HG03135 (cell line): ENCODE data around the gene OPTN.
"Not testable (repeated sequence)": the region's sequence is repeated elsewhere in the genome, so short reads cannot be mapped to it uniquely, and the experiment has no call there.

ENCODE experiments used
- ATAC-seq: cut with Tn5 transposase; IDR thresholded peaks from one replicate; pipeline ENCODE4 v1.9.1; 2021; ENCODE audit warnings: mild to moderate bottlenecking, moderate library complexity; ENCODE audit not compliant: unreplicated experiment

Gene OPTN

DNA sequence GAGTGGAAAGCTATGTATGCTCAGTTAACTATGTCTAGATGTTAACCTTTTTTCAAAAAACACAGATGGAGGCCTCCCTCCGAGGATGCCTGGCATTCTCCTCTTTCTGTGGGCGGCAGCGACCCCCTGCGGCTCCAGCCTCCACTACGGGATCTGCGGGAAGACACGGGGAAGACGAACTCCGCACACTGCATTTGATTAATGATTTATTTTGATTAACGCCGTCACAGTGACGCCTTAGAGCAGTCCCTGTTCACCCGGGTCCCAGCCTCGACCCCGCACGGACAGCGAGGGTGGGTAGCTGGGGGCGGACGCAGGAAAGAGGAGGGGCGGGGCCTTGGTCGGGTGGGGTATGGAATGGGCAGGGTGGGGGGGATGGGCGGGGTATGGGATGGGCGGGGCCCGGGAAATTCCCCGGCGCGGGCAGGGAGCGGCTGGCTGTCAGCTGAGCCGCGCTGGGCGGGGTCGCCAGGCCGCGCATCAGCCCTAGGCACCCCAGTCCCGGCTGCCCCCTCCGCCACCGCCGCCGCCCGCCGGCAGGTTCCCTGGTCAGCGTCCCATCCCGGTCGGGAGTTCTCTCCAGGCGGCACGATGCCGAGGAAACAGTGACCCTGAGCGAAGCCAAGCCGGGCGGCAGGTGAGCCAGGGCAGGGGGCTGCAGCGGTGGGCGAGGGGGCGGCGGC, at the start of gene OPTN:
TSS of gene OPTN (plus strand) at position 498 of the 683 bp plus-strand sequence. CDS start 8,960 bp downstream, outside the sequence.
- peak; percentile 51 for ATAC-seq

DNA sequence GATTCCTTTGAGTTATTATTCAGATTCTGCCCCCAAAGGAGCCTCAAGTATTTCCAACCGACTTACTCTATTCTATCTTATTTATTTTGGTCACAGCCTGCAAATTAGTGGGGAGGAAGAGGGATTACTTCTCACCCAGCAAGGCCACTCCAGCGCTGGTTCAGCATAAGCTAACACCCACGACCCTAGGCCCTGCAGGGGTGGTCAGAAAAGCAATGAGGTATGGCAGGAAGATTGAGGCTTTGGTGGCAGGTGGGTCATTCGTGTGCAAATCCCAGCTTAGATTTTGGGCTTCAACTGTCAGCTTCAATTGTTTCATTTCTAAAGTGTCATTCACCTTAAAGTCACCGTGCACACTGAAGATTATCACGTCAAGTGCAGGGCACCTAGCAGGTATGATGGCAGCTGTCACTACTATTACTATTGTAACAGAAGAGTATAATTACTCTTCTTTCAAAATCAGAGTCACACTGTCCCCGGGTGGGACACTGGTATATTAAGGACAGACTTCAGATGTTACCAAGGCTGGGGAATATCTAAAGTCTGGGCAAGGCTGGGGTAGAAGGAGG, 48.8 kb upstream of the OPTN start:
- ATAC-seq: no peak

DNA sequence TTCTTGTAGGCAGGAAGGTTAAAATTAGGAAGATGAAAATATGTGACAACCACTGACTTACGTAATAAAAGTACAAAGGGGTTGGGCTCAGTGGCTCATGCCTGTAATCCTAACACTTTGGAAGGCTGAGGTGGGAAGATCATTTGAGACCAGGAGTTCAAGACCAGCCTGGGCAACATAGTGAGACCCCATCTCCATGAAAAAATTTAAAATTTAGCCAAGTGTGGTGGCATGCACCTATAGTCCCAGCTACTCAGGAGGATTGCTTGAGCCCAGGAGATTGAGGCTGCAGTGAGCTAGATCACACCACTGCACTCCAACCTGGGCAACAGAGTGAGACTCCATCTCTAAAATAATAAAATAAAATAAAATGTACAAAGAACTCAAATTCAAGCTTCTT, 46.8 kb upstream of the OPTN start:
- not testable (repeated sequence) for ATAC-seq

DNA sequence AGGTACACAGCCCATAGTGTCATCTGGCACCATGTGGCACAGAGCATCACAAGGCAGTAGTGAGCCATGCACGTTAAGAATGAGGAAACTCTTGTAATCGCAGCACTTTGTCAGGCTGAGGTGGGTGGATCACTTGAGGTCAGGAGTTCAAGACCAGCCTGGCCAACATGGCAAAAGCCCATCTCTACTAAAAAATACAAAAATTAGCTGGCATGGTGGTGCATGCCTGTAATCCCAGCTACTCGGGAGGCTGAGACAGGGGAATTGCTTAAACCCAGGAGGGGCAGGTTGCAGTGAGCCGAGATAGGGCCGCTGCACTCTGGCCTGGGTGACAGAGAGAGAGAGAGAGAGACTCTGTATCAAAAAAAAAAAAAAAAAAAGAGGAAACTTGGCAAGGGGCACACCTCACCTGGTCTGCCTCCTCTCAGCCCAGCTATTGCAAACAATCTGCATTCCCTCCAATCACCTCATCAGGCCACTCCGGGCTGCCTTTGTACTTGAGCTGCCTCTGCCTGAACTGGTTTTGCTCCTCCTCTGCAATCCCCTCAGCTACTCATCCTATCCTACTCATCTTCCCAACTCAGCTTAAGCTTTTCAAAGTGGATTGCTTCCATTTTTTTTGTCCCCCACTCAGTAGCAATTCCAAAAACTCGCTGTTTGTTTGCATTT, 46.0 kb upstream of the OPTN start:
- no peak for ATAC-seq

DNA sequence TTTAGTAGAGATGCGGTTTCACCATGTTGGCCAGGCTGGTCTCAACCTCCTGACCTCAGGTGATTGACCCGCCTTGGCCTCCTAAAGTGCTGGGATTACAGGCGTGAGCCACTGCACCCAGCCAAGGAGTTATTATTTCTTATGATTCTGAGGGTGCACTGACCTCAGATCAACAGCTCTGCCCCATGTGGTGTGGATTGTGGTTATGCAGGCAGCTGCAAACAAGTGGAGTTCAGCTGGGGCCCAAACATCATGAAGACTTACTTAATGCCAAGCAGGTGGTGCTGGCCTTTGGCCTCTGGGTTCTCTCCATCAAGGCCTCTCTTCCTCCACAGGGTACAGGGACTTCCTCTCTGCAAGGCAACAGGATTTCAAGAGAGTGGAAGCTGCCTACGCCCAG, 45.1 kb upstream of the OPTN start:
- no peak for ATAC-seq

DNA sequence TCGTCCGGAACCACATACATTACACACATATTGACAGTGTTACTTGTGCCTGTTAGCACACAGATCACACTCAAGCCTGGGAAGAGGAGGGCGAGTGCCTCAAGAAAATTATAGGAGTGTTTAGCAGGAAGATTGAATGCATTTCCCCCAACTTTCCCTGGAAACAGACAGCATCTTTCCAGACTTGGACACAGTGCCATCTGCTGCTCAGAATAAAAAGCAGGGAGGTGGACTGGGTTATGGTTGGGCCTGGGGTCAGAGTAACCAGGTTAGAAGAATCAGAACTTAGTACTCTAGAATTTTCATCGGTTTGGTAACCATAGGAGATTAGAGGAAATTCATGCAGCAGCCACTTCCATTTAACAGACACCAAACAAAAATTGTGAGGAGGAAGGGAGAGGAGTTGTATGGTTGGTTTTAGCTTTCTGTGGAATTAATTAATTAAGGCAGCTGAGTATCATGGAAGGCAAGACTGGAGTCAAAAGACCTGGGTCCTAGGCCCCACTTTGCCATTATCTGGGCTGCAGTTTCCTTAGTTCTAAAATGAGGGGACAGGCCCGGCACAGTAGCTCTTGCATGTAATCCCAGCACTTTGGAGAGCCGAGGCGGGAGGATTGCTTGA, 43.4 kb upstream of the OPTN start:
- no peak for ATAC-seq

DNA sequence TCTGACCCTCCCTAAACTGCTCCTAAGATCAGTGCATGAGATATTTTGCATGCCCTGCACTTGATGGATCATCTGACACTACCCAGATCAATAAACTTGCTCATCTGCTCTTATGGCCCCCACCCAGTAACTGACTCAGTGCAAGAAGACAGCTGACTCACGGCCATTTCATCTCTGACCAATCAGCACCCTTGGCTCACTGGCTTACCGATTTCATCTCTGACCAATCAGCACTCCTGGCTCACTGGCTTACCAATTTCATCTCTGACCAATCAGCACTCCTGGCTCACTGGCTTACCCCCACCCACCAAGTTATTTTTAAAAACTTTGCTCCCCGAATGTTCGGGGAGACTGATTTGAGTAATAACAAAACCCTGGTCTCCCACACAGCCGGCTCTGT, 37.2 kb upstream of the OPTN start:
- ATAC-seq: no peak

DNA sequence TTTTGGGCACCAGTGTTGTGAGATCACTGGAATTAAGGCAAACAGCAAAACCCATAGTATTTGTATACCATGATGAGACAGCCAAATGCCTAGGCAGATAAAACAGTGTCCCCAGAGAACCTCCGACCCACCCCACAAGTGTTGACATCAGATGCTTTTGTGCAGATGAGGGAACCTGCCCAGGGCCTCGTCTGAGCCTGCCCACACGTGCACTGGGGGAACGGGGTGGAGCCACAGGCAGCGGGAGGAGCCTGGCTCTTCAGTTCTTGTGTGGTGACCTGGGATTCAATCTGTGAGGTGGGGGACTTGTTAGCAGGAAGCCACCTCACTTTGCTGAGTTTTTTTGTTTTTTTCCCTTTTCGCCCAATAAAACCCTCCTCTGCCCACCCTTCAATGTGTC, 33.4 kb upstream of the OPTN start:
- no peak for ATAC-seq

DNA sequence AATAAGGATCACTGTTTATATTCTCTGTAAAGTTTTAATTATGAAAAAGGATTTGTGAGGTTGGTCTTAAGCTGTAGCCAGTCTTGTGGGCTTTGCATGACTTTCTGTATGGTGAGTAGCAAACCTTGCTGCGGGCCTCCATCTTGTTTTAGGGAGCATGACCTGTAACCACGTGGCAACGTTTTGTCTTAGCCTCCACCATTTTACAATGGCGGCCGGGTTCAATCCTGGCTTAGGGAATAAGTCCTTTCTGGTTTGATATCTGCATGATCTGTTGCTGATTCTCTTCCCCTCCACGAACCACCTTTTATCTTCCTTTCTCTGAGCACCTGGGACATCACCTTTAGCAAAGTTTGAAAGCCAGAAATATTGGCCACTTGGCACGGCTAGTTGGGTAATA, 32.5 kb upstream of the OPTN start:
- ATAC-seq: no peak

DNA sequence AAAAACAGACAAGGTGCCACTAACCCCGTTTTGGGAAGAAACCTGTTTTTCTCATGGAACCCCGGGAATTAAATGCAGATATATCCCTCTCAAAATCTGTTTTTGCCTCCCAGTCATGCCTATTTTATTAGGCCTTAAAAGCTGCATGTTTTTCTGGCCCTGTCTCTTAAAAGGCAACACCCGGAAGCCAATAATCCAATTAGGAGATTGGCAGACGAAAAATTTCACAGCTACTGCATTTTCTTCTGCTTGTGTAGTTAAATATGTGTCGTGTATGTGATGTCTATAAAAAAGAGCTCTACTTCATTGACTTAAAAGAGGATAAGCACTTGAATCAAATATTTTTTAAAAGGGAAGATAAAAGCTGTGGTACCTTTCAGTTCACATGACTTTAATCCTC, 31.9 kb upstream of the OPTN start:
- ATAC-seq: no peak

DNA sequence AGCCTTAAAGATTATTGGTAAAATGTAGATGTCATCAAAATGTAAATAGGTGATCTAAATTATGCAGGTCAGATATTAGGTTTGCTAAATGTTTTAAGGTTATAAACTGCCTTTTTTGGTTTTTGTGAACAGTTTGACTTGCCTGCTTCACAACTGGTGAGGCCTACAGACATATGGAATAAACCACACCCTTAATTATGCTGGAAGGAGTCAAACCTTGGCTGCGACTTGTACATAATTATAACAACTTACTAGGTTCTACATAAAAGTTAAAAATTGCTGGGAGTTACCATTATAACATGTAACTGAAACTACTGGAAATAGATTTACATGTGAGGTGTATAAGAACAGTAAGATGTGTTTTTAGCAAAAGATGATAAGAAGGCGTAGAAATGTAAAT, 31.5 kb upstream of the OPTN start:
- no peak for ATAC-seq

DNA sequence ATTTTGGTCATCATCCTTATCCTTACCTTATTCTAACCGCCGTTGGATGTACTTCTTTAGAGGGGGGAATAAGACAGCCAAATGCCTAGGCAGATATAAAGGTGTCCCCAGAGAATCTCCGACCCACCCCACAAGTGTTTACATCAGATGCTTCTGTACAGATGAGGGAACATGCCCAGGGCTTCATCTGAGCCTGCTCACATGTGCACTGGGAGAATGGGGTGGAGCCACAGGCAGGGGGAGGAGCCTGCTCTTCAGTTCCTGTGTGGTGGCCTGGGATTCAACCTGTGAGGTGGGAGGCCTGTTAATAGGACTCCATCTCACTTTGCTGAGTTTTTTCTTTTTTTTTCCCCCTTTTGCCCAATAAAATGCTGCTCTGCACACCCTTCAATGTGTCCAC, 27.6 kb upstream of the OPTN start:
- no peak for ATAC-seq

DNA sequence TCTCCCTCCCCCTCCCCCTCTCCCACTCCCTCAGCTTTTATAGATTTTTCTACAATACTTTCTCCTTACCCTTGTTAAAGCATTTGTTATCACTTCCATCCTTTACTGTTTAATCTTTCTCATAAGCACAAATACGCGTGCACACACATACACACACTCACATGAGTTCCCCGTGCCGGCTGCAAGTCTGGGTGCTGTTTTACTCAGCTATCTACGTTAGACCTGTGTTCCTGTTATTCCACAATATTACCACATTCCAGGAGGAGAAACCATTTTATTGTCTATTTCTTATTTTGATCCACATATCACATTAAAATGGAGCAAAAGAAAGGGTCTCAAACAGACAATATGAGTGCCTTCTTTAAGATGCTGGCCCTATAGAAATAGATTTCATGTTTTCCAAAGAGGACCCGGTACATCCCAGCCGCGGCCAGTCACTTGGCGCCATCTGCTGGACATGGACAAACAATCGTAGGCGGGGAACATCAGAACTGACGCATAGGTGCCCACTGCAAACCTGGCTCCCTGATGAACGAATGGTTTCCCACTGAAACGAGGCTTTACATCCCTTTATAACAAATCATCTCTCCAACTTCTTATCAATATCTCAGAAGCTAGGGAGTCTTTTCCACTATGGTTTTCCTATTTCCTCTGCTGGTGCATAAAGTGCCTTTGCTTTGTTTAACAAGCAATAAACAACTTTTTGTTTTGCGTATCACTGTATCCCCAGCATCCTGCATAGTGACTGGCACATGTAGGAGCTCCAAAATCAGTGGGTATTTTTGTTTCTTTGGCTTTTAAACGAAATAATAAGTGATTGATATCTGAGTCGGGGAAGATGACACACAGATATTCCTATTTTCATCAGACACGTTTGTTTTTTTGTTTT, 25.2 kb upstream of the OPTN start:
- no peak for ATAC-seq

DNA sequence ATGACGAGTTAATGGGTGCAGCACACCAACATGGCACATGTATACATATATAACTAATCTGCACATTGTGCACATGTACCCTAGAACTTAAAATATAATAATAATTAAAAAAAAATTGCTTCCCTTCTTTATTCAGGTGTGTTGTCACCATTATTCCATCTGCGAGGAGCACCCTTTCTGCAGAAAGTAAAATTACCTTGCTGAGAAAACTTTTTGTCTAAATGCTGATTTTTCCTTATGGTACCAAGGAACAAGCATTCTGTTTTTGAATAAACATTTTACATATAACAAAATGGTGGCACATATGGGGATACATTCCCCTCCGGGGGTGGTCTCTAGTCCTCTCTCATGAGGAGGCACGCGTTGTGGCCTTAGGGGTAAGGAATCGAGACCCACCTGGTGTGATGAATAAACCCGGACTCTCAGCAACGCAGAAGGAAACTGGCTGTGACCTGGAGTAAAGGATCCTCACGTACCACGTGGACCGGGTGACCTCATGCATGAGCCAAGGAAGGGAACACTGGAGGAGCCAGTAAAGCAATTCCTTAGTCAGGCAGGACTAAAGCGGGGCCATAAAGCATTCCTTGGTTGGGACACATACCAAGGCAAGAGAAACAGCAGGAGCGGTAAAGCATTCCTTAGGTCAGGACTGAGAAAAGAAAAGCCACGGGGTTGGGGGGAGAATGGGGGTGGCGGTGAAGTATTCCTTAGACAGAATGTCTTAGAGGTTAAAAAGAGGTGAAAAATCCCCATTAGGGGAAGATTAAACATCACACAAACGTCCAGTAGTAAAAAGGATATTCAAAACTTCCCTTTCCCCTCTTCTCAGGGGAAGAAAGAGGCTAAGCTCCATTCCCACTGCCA, 20.8 kb upstream of the OPTN start:
- no peak for ATAC-seq

DNA sequence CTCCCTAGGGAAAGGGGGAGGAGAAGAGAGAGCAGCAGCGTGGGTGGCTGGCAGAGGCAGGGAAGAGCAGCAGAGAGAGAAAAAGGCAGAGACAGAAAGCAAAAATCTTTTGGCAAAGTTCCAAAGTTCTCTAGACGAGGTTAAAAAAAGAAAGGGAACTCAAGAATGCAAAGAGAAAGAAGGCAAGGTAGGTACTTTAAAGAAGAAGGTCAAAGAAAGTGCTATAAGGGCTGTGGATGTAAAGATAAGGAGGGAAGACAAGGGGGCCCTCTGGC, 20.2 kb upstream of the OPTN start:
- no peak for ATAC-seq

DNA sequence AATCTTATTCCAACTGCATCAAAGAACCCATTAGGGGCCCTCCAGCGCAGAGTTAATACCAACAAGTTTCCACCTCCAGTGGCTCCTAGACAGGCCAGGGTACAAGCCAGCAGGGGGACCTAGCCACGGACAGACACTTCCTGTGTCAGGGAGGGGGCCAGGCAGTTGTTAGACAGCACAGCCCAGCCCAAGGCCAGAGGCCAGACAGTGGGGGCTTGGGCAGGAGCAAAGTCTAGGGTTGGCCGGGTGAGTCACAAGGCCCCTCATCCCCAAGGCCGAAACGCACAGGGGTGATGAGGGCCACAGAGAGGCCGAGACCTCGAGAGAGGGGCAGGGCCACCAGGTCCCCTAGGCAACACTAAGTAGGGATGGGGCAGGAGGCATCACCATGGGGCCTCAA, 19.3 kb upstream of the OPTN start:
- no peak for ATAC-seq

DNA sequence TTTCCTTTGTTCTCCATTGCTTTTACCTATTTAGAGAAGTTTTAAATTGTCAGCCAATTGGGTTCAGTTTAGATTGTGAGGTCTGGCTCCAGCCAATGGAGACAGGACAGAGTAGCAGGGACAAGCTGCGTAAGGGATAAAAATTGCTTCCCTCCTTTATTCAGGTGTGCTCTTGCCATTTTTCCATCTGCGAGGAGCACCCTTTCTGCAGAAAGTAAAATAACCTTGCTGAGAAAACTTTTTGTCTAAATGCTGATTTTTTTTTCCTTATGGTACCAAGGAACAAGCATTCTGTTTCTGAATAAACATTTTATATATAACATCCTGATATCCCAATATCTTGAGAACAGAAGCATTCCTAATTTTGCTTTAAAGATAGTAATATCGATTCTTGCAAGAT, 16.3 kb upstream of the OPTN start:
- ATAC-seq: not testable (repeated sequence)

DNA sequence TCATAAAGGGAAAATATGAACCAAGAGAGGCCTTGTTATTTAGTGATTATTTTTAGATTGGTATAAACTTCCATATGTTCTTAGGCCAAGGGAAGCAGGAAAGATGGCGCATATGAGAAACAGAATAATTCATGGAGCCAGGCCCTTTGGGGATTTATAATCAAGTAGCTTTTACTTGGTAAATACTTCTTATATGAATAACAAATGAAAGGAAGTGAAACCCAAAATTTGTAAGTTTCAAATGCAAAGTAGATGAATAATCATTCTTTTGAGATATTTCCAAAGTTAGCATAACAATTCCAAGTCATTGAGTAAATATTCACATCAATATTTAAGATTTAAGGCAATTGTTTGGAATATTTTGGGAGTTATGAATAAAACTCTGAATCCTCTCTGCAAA, 13.9 kb upstream of the OPTN start:
- no peak for ATAC-seq

DNA sequence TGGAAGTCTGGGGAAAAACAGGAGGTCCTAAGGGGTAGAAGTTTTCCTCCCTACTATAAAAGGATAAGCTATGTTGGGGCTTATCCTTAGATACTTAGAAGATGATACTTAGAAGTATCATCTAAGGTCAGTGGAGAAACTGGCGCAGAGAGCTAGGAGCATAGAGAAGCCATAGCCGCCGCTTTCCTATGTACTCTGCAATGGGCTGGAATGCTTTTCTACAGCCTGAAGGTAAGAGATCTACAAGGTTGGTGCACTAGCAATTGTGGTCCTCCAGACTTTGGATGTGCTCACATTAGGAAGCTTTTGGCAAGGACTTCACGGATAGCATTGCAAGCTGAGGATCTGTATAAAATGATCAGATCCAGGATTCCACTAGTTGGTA, 12.4 kb upstream of the OPTN start:
- no peak for ATAC-seq

DNA sequence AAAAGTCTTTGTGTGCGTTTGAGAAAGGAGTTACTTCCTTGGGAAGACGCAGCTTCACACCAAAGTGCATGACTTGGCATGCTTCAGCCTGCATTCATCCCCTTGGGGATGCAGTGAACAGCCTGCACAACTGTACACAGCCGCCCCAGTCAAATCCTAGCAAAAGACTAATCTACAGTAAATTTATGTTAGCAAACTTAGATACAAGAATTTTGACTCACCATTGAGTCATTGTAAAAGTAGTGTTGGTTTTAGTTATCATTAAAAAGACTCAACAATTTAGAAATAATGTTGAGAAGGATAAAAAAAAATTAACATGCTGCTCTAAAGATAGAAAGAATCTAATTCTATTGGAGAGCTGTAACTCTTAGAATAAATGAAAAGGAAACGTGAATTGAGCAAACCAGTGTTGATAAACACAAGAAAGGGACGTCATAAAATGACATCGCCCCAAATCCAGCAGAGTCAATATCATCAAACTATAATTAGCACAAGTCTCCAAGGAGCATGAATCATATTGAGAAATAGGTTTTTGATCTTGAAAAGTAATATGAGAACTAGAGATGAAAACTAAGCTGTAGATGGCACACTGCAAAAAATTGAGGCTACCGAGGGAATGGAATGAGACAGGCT, 11.9 kb upstream of the OPTN start:
- ATAC-seq: no peak
